Measurements from ENCODE around the gene CRISP2.
"Not testable (repeated sequence)": the region's sequence is repeated elsewhere in the genome, so short reads cannot be mapped to it uniquely, and the experiment has no call there.

Gene CRISP2

GRCh38 chr6:49713346-49713745 is at the start of gene CRISP2:
Gene CRISP2 (minus strand): TSS chr6:49713543. CDS start chr6:49709196, 4,347 bp downstream.
- DNase-seq (ENCODE audit: low read depth in 1 of 2, low spot score in 1 of 2) = no peak

- no peak for DNase-seq (ENCODE audit: low read depth in 1 of 2, low spot score in 1 of 2)
These were observed 30.9 kb upstream of the CRISP2 start, which contains the start of gene CRISP3 for GRCh38 chr6:49744259-49744658. Gene CRISP3 (minus strand): TSS chr6:49744388. CDS start chr6:49744367, 21 bp downstream.

DNA sequence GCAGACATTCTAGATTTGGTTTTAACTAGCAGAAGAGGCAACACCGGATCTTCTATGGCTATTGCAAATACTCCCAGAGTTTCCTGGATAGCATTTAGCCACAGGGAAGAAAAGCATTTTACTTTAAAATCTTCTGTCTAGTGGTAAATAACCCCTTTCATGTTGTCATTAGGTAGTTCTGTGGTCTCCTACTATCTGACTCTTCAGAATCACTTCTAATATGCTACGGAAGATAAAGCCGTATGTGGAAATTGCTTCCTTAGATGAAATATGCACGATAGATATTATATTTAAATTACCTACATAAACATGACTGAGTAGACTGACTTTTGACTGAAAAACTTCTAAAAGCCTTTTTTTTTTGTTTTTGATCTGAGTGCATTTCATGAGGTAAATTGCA is 30.1 kb upstream of the CRISP2 start:
- DNase-seq (ENCODE audit: low read depth in 1 of 2, low spot score in 1 of 2) = no peak

- no peak for DNase-seq (ENCODE audit: low read depth in 1 of 2, low spot score in 1 of 2)
These were observed 26.1 kb upstream of the CRISP2 start for GRCh38 chr6:49739423-49739822.

DNA sequence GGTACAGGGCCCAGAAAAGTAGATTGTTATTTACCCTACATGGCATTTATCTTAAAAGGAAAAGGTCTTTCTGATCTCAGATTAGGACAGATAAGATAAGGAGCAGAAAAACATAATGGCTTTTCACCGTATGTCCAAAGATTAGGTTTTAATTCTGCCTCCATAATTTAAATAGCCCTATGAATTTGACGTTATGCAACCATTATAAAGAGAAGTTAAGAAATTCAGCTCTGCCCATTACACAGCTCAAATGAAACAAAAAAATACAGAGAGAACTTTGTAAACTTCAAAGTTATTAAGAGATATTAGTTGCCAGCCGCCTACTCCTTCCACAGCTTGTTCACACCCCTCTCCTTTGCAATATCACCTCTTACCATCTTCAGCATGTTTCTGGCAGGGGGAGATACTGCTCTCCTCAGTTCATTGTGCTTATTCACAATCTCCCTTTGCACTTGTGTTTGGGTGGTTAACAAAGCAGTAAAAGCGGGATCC is 22.7 kb upstream of the CRISP2 start:
- DNase-seq (ENCODE audit: low read depth in 1 of 2, low spot score in 1 of 2) = no peak

DNA sequence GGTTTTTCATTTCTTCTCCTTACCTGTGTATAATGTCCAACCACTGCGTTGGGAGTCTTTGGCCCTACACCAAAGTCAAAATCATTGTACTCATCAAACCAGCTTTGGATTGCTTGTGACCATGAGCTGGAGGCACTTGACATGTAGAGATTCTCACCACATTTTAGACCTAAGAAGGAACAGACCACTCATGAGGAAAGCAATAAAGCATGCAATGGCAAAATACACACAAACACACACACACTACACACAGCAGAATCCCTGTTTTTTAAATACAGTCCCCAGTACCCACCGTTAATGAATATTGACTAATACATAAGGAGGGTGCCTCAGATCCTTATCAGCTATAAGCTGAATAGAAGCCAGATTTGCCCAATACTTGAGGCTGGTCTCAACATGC is 20.3 kb upstream of the CRISP2 start:
- no peak for DNase-seq (ENCODE audit: low read depth in 1 of 2, low spot score in 1 of 2)

- DNase-seq (ENCODE audit: low read depth in 1 of 2, low spot score in 1 of 2) = no peak
These were observed 19.4 kb upstream of the CRISP2 start for GRCh38 chr6:49732781-49733180.

- DNase-seq (ENCODE audit: low read depth in 1 of 2, low spot score in 1 of 2) = no peak
These were observed 16.9 kb upstream of the CRISP2 start for GRCh38 chr6:49730251-49730650.

DNA sequence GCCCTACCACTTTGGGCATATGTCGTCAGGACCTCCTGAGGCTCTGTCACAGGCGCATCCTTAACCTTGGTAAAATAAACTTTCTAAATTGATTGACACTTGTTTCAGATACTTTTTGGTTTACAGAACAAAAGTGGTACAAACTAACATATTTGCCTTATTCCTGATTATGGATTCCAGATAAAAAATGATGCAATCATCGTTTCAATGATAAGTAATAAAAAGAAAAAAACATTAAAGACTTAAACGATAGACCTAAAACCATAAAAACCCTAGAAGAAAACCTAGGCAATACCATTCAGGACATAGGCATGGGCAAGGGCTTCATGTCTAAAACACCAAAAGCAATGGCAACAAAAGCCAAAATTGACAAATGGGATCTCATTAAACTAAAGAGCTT is 10.6 kb upstream of the CRISP2 start:
- not testable (repeated sequence) for DNase-seq (ENCODE audit: low read depth in 1 of 2, low spot score in 1 of 2)

GRCh38 chr6:49721297-49721696 is 8.0 kb upstream of the CRISP2 start:
- no peak for DNase-seq (ENCODE audit: low read depth in 1 of 2, low spot score in 1 of 2)

DNA sequence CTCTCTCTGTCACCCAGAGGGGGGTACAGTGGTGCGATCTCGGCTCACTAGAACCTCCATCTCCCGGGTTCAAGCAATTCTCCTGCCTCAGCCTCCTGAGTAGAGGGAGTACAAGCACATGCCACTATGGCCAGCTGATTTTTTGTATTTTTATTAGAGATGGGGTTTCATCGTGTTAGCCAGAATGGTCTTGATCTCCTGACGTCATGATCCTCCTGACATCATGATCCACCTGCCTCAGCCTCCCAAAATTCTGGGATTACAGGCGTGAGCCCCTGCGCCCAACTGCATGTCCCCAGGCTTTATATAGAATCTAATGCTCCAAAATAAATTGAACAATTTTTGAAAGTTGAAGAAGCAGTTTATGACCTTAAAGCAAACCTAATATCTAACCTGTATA is 7.0 kb upstream of the CRISP2 start:
- DNase-seq (ENCODE audit: low read depth in 1 of 2, low spot score in 1 of 2) = no peak

DNA sequence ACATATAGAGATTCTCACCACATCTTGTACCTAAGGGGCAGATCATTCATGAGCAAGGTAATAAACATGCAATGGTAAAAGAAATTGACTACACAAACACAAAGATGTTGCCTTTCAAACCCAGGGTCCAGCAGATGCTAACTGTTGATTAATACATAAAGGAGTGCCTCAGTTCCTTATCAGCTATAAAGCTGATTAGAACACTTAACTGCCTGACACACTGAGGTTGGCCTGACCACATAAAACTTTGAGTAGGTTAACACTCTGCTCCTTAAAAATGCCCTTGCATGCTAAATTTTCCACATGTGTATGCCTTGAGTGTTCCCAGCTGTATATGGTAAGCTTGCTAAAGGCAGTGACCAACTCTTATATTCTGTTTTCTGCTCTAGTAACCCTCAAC is 14.9 kb downstream of the CRISP2 start:
- no peak for DNase-seq (ENCODE audit: low read depth in 1 of 2, low spot score in 1 of 2)

- no peak for DNase-seq (ENCODE audit: low read depth in 1 of 2, low spot score in 1 of 2)
These were observed 19.8 kb downstream of the CRISP2 start for GRCh38 chr6:49693512-49693911.

- DNase-seq (ENCODE audit: low read depth in 1 of 2, low spot score in 1 of 2) = no peak
These were observed 20.8 kb downstream of the CRISP2 start for GRCh38 chr6:49692534-49692933.

- DNase-seq (ENCODE audit: low read depth in 1 of 2, low spot score in 1 of 2) = no peak
These were observed 36.6 kb downstream of the CRISP2 start for GRCh38 chr6:49676671-49677281.

- DNase-seq (ENCODE audit: low read depth in 1 of 2, low spot score in 1 of 2) = no peak
These were observed 37.5 kb downstream of the CRISP2 start for GRCh38 chr6:49675816-49676215.

- DNase-seq (ENCODE audit: low read depth in 1 of 2, low spot score in 1 of 2) = no peak
These were observed 45.2 kb downstream of the CRISP2 start for GRCh38 chr6:49668083-49668511.

DNA sequence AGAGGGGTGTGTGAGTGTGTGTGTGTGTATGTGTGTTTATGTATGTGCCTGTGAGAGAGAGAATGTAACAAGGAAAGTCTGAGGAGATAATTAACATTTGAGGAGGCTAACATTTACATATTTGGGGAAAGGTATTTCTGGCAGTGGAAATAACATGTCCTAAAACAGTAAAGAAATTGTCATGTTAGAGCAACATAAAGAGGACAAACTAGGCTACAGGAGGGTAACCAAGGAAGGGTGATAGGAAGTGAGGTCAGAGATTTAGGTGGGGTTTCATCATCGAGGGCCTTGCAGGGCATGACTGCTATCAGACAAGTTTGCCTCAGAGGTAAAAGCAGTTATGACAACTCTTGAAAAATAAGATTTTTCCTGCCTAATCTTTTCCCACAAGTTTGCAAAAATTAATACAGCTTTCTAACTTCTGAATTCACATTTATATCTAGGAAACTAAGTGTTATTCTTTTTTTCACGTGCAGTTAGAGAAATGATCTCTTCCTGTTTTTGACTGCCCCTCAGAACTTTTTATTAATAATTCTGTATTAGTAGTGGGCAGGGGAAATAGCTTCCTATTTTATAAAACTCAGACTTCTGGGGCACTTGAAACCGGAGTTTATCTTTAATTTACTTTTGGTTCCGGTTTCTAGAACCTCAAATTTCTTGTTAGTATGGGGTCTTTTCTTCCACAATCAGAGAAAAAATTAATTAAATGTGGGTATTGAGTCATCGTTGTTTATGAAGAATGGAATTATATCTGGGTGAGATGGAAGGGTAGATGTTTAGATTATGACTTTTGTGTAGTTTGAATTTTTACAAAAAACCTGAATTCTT is 46.2 kb downstream of the CRISP2 start:
- no peak for DNase-seq (ENCODE audit: low read depth in 1 of 2, low spot score in 1 of 2)

DNA sequence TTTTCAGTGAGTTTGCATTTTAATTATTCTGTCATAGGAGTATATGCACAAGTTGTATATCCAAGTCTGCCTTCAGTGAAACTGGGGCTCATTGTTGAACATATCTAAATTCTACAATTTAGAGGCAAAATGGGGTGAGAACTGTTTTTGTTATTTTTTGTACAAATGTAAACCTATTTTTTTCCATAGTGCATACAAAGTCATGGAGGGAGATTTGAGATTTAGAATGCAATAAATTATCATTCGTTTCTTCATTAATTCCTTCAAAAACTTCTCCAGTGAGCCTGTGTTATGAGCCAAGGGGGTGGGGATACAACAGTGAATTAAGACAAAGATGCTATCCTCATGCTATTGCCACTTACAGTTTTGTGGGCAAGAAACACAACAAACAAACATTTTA is 46.9 kb downstream of the CRISP2 start:
- DNase-seq (ENCODE audit: low read depth in 1 of 2, low spot score in 1 of 2) = no peak

GRCh38 chr6:49664817-49665216 is 48.5 kb downstream of the CRISP2 start:
- no peak for DNase-seq (ENCODE audit: low read depth in 1 of 2, low spot score in 1 of 2)

- not testable (repeated sequence) for DNase-seq (ENCODE audit: low read depth in 1 of 2, low spot score in 1 of 2)
These were observed 49.3 kb downstream of the CRISP2 start for GRCh38 chr6:49664054-49664453.

DNA sequence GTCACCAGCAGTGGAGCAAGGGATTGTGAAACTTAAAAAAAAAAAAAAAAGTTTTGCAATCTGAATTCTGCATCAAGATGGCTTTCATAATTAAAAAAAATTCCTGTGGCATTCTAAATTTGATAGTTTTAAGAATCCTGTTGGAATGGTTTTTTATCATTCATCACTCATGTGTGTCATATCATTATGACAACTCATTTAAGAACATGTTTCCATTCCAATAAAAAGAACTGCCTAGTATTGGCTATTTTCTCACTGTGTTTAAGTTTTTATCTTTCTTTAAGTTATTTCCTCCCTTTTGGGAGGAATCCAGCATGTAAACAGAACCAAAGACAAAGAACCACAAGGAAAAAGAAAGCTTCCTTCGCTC is 50.5 kb downstream of the CRISP2 start:
- no peak for DNase-seq (ENCODE audit: low read depth in 1 of 2, low spot score in 1 of 2)
